Stomach (tissue), 4 donors: Measurements from ENCODE around the gene TMEM225B.
"Not testable (repeated sequence)": the region's sequence is repeated elsewhere in the genome, so short reads cannot be mapped to it uniquely, and the experiment has no call there.

Experiments used
- CTCF ChIP-seq, 7 experiments: fragments of 450-650 bp in 4 of 7; fragments of 200-600 bp in 3 of 7; sonication (generic) in 3 of 7; IDR thresholded peaks; one replicate each; pipeline ENCODE4 v1.5.1; 2016 to 2019; ENCODE audit warnings: antibody characterized with exemption in 7 of 7, control low read depth in 2 of 7, mild to moderate bottlenecking in 1 of 7
- EP300 ChIP-seq: sonication (generic); formaldehyde crosslinking; IDR thresholded peaks from one replicate; pipeline ENCODE4 v1.6.1; 2017; ENCODE audit warnings: antibody characterized with exemption
- POLR2A ChIP-seq, 4 donors: fragments of 450-650 bp; IDR thresholded peaks; one replicate each; pipeline ENCODE4 v1.6.1; 2016; ENCODE audit warnings: antibody characterized with exemption in 4 of 4, control low read depth in 2 of 4, mild to moderate bottlenecking in 1 of 4, moderate library complexity in 1 of 4
- POLR2AphosphoS5 ChIP-seq, 3 donors: sonication (generic); formaldehyde crosslinking; IDR thresholded peaks; one replicate each; pipeline ENCODE4 v1.6.1; 2016; ENCODE audit warnings: antibody characterized with exemption in 3 of 3

DNA sequence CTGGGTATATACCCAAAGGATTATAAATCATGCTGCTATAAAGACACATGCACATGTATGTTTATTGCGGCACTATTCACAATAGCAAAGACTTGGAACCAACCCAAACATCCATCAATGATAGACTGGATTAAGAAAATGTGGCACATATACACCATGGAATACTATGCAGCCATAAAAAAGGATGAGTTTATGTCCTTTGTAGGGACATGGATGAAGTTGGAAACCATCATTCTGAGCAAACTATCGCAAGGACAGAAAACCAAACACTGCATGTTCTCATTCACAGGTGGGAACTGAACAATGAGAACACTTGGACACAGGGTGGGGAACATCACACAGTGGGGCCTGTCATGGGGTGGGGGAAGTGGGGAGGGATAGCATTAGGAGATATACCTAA is 48.5 kb upstream of the TMEM225B start:
- TF ChIP-seq EP300; POLR2A (IDR thresholded peaks at IDR 0.05); CTCF (IDR thresholded peaks at IDR 0.05); POLR2AphosphoS5 (IDR thresholded peaks at IDR 0.05): not testable (repeated sequence)
